GM10266 (cell line): ENCODE measurements around the gene RNPC3.
A peak's percentile ranks its signal among the peaks of the same experiment; 100 is the strongest.
"Not testable (repeated sequence)": the region's sequence is repeated elsewhere in the genome, so short reads cannot be mapped to it uniquely, and the experiment has no call there.

Experiments
- DNase-seq: peaks from one replicate; pipeline ENCODE4 v3.0.0; 2012; ENCODE audit errors: extremely low spot score
- TF ChIP-seq, protein P1 (sequence below): IDR thresholded peaks from 2 replicates; pipeline ENCODE4 v1.5.1; 2012; ENCODE audit warnings: mild to moderate bottlenecking, low read depth; ENCODE audit not compliant: control insufficient read depth, insufficient read depth; ENCODE audit errors: missing control alignments

The RNPC3 gene

DNA sequence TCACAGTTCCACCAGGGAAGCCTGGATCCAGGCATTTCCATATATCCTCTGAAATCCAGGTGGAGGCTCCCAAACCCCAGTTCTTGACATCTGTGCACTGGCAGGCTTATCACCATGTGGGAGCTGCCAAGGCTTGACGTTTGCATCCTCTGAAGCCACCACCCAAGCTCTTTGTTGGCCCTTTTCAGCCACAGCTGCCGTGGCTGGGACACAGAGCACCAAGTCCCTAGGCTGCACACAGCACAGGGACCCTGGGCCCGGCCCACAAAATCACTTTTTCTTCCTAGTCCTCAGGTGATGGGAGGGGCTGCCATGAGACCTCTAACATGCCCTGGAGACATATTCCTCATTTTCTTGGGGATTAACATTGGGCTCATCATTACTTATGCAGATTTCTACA lies 22.3 kb downstream of the RNPC3 start:
- TF ChIP-seq, protein P1, sequence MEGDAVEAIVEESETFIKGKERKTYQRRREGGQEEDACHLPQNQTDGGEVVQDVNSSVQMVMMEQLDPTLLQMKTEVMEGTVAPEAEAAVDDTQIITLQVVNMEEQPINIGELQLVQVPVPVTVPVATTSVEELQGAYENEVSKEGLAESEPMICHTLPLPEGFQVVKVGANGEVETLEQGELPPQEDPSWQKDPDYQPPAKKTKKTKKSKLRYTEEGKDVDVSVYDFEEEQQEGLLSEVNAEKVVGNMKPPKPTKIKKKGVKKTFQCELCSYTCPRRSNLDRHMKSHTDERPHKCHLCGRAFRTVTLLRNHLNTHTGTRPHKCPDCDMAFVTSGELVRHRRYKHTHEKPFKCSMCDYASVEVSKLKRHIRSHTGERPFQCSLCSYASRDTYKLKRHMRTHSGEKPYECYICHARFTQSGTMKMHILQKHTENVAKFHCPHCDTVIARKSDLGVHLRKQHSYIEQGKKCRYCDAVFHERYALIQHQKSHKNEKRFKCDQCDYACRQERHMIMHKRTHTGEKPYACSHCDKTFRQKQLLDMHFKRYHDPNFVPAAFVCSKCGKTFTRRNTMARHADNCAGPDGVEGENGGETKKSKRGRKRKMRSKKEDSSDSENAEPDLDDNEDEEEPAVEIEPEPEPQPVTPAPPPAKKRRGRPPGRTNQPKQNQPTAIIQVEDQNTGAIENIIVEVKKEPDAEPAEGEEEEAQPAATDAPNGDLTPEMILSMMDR = no peak

DNA sequence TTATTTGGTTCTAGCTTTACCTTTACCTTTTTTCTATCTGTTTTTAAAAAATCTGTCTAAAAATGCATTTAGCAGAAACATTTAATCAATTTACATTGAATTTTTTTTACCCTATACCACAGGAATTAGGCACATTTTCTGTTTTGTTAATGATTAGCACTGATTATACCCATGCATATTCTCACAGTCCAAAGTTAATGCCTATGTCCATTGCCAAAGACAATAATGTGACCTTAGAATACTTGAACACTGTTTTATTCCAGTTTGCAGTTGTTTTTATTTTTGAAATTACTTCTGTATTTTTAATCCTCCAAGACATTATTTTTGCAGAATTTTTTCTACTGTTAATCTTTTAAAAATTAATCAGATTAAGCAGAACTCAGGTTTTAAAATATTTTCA lies 34.9 kb downstream of the RNPC3 start:
- TF ChIP-seq, protein P1 = no peak

More for the DNA sequence above, 22.3 kb downstream of the RNPC3 start:
- DNase-seq = no peak

DNA sequence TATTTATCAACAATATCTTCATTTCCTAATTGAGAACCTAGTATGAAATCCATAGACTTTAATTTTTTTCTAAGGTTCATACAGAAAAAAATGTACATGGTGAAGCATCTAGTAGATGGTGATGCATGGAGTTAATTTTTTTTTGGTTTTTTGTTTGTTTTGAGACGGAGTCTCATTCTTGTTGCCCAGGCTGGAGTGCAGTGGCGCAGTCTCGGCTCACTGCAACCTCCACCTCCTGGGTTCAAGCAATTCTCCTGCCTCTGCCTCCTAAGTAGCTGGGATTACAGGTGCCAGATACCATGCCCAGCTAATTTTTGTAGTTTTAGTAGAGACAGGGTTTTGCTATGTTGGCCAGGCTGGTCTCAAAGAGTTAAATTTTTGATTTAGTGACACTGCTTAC lies 35.6 kb downstream of the RNPC3 start:
- not testable (repeated sequence) for DNase-seq

More for the DNA sequence above, 34.9 kb downstream of the RNPC3 start:
- no peak for DNase-seq

GRCh38 chr1:103561643-103562395 lies 36.3 kb downstream of the RNPC3 start:
- peak; percentile 5 for DNase-seq
- TF ChIP-seq, protein P1 = no peak

GRCh38 chr1:103563056-103563455 lies 37.6 kb downstream of the RNPC3 start:
- TF ChIP-seq, protein P1 = no peak
- DNase-seq = no peak

DNA sequence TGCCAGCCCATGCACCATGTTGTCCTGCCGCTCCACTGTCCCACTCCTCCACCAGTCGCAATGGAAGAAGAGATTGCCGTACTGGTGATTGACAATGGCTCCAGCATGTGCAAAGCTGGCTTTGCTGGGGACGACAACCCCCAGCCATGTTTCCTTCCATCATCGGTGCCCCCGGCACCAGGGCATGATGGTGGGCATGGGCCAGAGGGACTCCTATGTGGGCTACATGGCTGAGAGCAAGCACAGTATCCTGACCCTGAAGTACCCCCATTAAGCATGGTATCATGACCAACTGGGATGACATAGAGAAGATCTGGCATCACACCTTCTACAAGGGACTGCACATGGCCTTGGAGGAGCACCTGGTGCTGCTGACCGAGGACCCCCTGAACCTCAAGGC lies 44.0 kb downstream of the RNPC3 start:
- DNase-seq = no peak
- TF ChIP-seq, protein P1 = no peak

DNA sequence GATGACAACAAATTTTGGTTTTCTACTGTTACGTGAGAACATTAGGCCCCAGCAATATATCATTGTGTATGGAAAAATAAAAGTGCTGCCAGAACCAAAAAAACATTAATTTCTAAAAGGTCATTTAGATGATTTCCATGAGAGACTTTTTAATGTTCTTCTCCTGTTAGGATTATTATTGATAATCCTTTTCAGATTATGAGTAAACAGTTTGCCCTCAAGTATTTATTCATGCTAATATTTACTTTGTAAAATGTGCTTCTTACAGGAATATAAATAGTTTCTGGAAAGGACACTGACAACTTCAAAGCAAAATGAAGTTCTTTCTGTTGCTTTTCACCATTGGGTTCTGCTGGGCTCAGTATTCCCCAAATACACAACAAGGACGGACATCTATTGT lies 45.8 kb downstream of the RNPC3 start, which contains the start of gene AMY2B:
Gene AMY2B, plus strand, starts transcription at position 301 of the 400 bp plus-strand sequence. Its CDS starts 14 bp downstream, at position 315.
- not testable (repeated sequence) for DNase-seq

DNA sequence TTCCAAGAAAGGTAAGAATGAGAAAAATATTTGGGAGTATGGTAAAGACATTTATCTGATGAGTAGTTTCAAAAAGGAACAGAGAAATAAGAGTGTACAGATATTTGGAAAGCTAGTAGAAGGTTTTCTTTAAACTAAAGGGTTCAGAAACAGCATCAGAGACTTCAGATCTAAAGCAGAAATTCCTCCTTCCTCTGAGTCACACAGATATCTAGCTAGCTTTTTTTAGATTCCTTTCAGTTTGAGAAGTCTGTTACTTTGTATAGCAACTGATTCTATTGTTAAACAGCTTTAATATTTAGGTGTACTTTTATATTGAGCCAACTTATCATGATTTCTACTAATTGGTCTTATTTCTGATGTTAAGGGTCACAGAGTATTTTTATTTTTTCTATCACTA lies 50.6 kb downstream of the RNPC3 start:
- TF ChIP-seq, protein P1 = no peak

GRCh38 chr1:103576784-103577183 lies 51.3 kb downstream of the RNPC3 start:
- not testable (repeated sequence) for DNase-seq

More for the DNA sequence above, 50.6 kb downstream of the RNPC3 start:
- peak; percentile 3 for DNase-seq
